Activated naive CD4-positive, alpha-beta T cell treated with anti-CD3 and anti-CD28 coated beads, Interleukin-2, amount 10 ng/mL, durations not matched to agents 7 days and 5 days (primary cell): ENCODE measurements around the gene APPL2.
"Not testable (repeated sequence)": the region's sequence is repeated elsewhere in the genome, so short reads cannot be mapped to it uniquely, and the experiment has no call there.

Experiments used
- CTCF ChIA-PET: fragments of 350-600 bp; sonication (Branson Sonifier 250); formaldehyde crosslinking; loops from one replicate; lab custom pipeline; 2021; ENCODE audit warnings: antibody characterized with exemption; lab: Charles Lee
- DNase-seq: peaks from one replicate; pipeline ENCODE4 v3.0.0-alpha.2; 2020
- H3K27ac Mint-ChIP-seq: one replicate; pipeline ENCODE4 v1.8.0; 2021; ENCODE audit warnings: mild to moderate bottlenecking, moderate library complexity, mixed read lengths
- H3K27me3 Mint-ChIP-seq: one replicate; pipeline ENCODE4 v1.8.0; 2021; ENCODE audit warnings: mild to moderate bottlenecking, mixed read lengths
- H3K36me3 Mint-ChIP-seq: one replicate; pipeline ENCODE4 v1.8.0; 2021; ENCODE audit warnings: mixed read lengths
- H3K4me1 Mint-ChIP-seq: one replicate; pipeline ENCODE4 v1.8.0; 2021; ENCODE audit warnings: mixed read lengths
- H3K4me3 Mint-ChIP-seq: one replicate; pipeline ENCODE4 v1.8.0; 2021; ENCODE audit warnings: mild to moderate bottlenecking, moderate library complexity, mixed read lengths
- H3K9me3 Mint-ChIP-seq: one replicate; pipeline ENCODE4 v1.8.0; 2021; ENCODE audit warnings: mixed read lengths

The APPL2 gene

GRCh38 chr12:105183406-105183805 is 52.6 kb downstream of the APPL2 start:
- H3K27me3 Mint-ChIP-seq, H3K4me3 Mint-ChIP-seq, DNase-seq, H3K4me1 Mint-ChIP-seq, CTCF ChIA-PET, H3K27ac Mint-ChIP-seq: not testable (repeated sequence)
- H3K9me3 Mint-ChIP-seq = peaks cover 12% of the 10 kb centered on the region
- H3K36me3 Mint-ChIP-seq = peaks cover 69% of the 10 kb centered on the region

GRCh38 chr12:105179114-105179513 is 56.9 kb downstream of the APPL2 start:
- H3K4me3 Mint-ChIP-seq, CTCF ChIA-PET, DNase-seq, H3K4me1 Mint-ChIP-seq, H3K27ac Mint-ChIP-seq, H3K27me3 Mint-ChIP-seq: not testable (repeated sequence)
- peaks cover 72% of the 10 kb centered on the region for H3K36me3 Mint-ChIP-seq
- H3K9me3 Mint-ChIP-seq = peaks cover 12% of the 10 kb centered on the region

- no peak for DNase-seq
- Mint-ChIP-seq H3K27me3 (no peaks in the 10 kb centered on the region), H3K4me3 (no peak overlapping the region), H3K4me1 (no peaks in the 10 kb centered on the region), H3K36me3 (peaks cover 61% of the 10 kb centered on the region), H3K9me3 (peaks cover 6% of the 10 kb centered on the region), H3K27ac (no peak overlapping the region)
- CTCF ChIA-PET = no interaction called here
Measured at GRCh38 chr12:105177208-105177607, 58.8 kb downstream of the APPL2 start.

GRCh38 chr12:105175397-105175990 is 60.5 kb downstream of the APPL2 start:
- Mint-ChIP-seq H3K27ac (no peak overlapping the region), H3K36me3 (peaks cover 50% of the 10 kb centered on the region), H3K9me3 (peaks cover 6% of the 10 kb centered on the region), H3K4me3 (no peak overlapping the region), H3K4me1 (no peaks in the 10 kb centered on the region), H3K27me3 (no peaks in the 10 kb centered on the region)
- no peak for DNase-seq
- CTCF ChIA-PET = interaction anchor here (0.7 to 1.2 kb wide), 2 partner anchors 9 to 156 kb away, joined by 3 read pairs; no protein-coding TSS in a partner anchor

GRCh38 chr12:105171691-105172436 is 64.1 kb downstream of the APPL2 start:
- no peak for DNase-seq
- no peaks in the 10 kb centered on the region for H3K9me3 Mint-ChIP-seq
- H3K27me3 Mint-ChIP-seq = no peaks in the 10 kb centered on the region
- H3K4me3 Mint-ChIP-seq = no peak overlapping the region
- CTCF ChIA-PET = no interaction called here
- no peak overlapping the region for H3K27ac Mint-ChIP-seq
- H3K4me1 Mint-ChIP-seq = no peaks in the 10 kb centered on the region
- H3K36me3 Mint-ChIP-seq = peaks cover 52% of the 10 kb centered on the region

- H3K36me3 Mint-ChIP-seq = peaks cover 39% of the 10 kb centered on the region
- H3K9me3 Mint-ChIP-seq = no peaks in the 10 kb centered on the region
- no peak overlapping the region for H3K4me3 Mint-ChIP-seq
- no peak overlapping the region for H3K27ac Mint-ChIP-seq
- H3K27me3 Mint-ChIP-seq = no peaks in the 10 kb centered on the region
- CTCF ChIA-PET = interaction anchor here (0.6 kb wide), 1 partner anchor 11 kb away, joined by 3 read pairs; no protein-coding TSS in a partner anchor
- no peaks in the 10 kb centered on the region for H3K4me1 Mint-ChIP-seq
- no peak for DNase-seq
Measured at GRCh38 chr12:105170139-105170538, 65.8 kb downstream of the APPL2 start.

- CTCF ChIA-PET = no interaction called here
- H3K9me3 Mint-ChIP-seq = no peaks in the 10 kb centered on the region
- H3K36me3 Mint-ChIP-seq = peaks cover 45% of the 10 kb centered on the region
- H3K4me3 Mint-ChIP-seq = no peak overlapping the region
- no peaks in the 10 kb centered on the region for H3K4me1 Mint-ChIP-seq
- DNase-seq = no peak
- H3K27ac Mint-ChIP-seq = no peak overlapping the region
- no peaks in the 10 kb centered on the region for H3K27me3 Mint-ChIP-seq
Measured at GRCh38 chr12:105168006-105168405, 68.0 kb downstream of the APPL2 start.

GRCh38 chr12:105167346-105167745 is 68.6 kb downstream of the APPL2 start:
- H3K4me1 Mint-ChIP-seq = no peaks in the 10 kb centered on the region
- H3K27me3 Mint-ChIP-seq = no peaks in the 10 kb centered on the region
- H3K27ac Mint-ChIP-seq = no peak overlapping the region
- H3K9me3 Mint-ChIP-seq = no peaks in the 10 kb centered on the region
- no peak for DNase-seq
- peaks cover 46% of the 10 kb centered on the region for H3K36me3 Mint-ChIP-seq
- H3K4me3 Mint-ChIP-seq = no peak overlapping the region
- CTCF ChIA-PET = no interaction called here

GRCh38 chr12:105166736-105167135 is 69.2 kb downstream of the APPL2 start:
- no peaks in the 10 kb centered on the region for H3K9me3 Mint-ChIP-seq
- CTCF ChIA-PET = interaction anchor here (0.9 kb wide), 1 partner anchor 69 kb away, joined by 4 read pairs; no protein-coding TSS in a partner anchor
- no peaks in the 10 kb centered on the region for H3K27me3 Mint-ChIP-seq
- no peak for DNase-seq
- H3K4me1 Mint-ChIP-seq = no peaks in the 10 kb centered on the region
- peaks cover 49% of the 10 kb centered on the region for H3K36me3 Mint-ChIP-seq
- H3K27ac Mint-ChIP-seq = no peak overlapping the region
- no peak overlapping the region for H3K4me3 Mint-ChIP-seq

GRCh38 chr12:105164068-105164467 is 71.9 kb downstream of the APPL2 start:
- no peak for DNase-seq
- peaks cover 45% of the 10 kb centered on the region for H3K36me3 Mint-ChIP-seq
- no peak overlapping the region for H3K4me3 Mint-ChIP-seq
- H3K27ac Mint-ChIP-seq = no peak overlapping the region
- no peaks in the 10 kb centered on the region for H3K9me3 Mint-ChIP-seq
- no peaks in the 10 kb centered on the region for H3K27me3 Mint-ChIP-seq
- CTCF ChIA-PET = interaction anchor here (1.2 kb wide), 1 partner anchor 205 kb away, joined by 3 read pairs; no protein-coding TSS in a partner anchor
- H3K4me1 Mint-ChIP-seq = no peaks in the 10 kb centered on the region

- H3K27ac Mint-ChIP-seq = no peak overlapping the region
- H3K9me3 Mint-ChIP-seq = no peaks in the 10 kb centered on the region
- H3K4me1 Mint-ChIP-seq = no peaks in the 10 kb centered on the region
- H3K4me3 Mint-ChIP-seq = no peak overlapping the region
- H3K36me3 Mint-ChIP-seq = peaks cover 47% of the 10 kb centered on the region
- H3K27me3 Mint-ChIP-seq = no peaks in the 10 kb centered on the region
- CTCF ChIA-PET = no interaction called here
- no peak for DNase-seq
Measured at GRCh38 chr12:105162174-105162573, 73.8 kb downstream of the APPL2 start.

GRCh38 chr12:105158876-105159275 is 77.1 kb downstream of the APPL2 start:
- H3K36me3 Mint-ChIP-seq = peaks cover 51% of the 10 kb centered on the region
- no peak for DNase-seq
- no peak overlapping the region for H3K27ac Mint-ChIP-seq
- H3K27me3 Mint-ChIP-seq = no peaks in the 10 kb centered on the region
- no peaks in the 10 kb centered on the region for H3K4me1 Mint-ChIP-seq
- H3K9me3 Mint-ChIP-seq = no peaks in the 10 kb centered on the region
- no peak overlapping the region for H3K4me3 Mint-ChIP-seq
- CTCF ChIA-PET = no interaction called here

GRCh38 chr12:105157606-105158005 is 78.4 kb downstream of the APPL2 start:
- H3K27ac Mint-ChIP-seq = no peak overlapping the region

GRCh38 chr12:105156260-105156659 is 79.7 kb downstream of the APPL2 start:
- Mint-ChIP-seq H3K27ac (no peak overlapping the region), H3K9me3 (no peaks in the 10 kb centered on the region), H3K4me3 (no peak overlapping the region), H3K27me3 (no peaks in the 10 kb centered on the region), H3K4me1 (no peaks in the 10 kb centered on the region), H3K36me3 (peaks cover 42% of the 10 kb centered on the region)
- DNase-seq = no peak
- CTCF ChIA-PET = no interaction called here

More at GRCh38 chr12:105157606-105158005, 78.4 kb downstream of the APPL2 start:
- H3K27me3 Mint-ChIP-seq = no peaks in the 10 kb centered on the region
- no peaks in the 10 kb centered on the region for H3K9me3 Mint-ChIP-seq
- no peak overlapping the region for H3K4me3 Mint-ChIP-seq
- no peaks in the 10 kb centered on the region for H3K4me1 Mint-ChIP-seq
- no peak for DNase-seq
- H3K36me3 Mint-ChIP-seq = peaks cover 44% of the 10 kb centered on the region
- CTCF ChIA-PET = no interaction called here

- no peaks in the 10 kb centered on the region for H3K4me1 Mint-ChIP-seq
- CTCF ChIA-PET = no interaction called here
- DNase-seq = no peak
- H3K27me3 Mint-ChIP-seq = no peaks in the 10 kb centered on the region
- peaks cover 44% of the 10 kb centered on the region for H3K36me3 Mint-ChIP-seq
- H3K9me3 Mint-ChIP-seq = no peaks in the 10 kb centered on the region
- no peak overlapping the region for H3K27ac Mint-ChIP-seq
- H3K4me3 Mint-ChIP-seq = no peak overlapping the region
Measured at GRCh38 chr12:105142259-105142658, 93.7 kb downstream of the APPL2 start.
